Suprapubic skin (tissue), 3 donors: ENCODE measurements around the gene NHSL2.

Experiments
- CTCF ChIP-seq, 2 donors: fragments of 200-600 bp in 1 of 2; fragments of 450-650 bp in 1 of 2; sonication (generic) in 1 of 2; IDR thresholded peaks; one replicate each; pipeline ENCODE4 v1.5.1; 2016 to 2019; ENCODE audit warnings: antibody characterized with exemption in 2 of 2, mild to moderate bottlenecking in 1 of 2, moderate library complexity in 1 of 2
- POLR2A ChIP-seq, 2 donors: fragments of 450-650 bp; IDR thresholded peaks; one replicate each; pipeline ENCODE4 v1.6.1; 2017; ENCODE audit warnings: antibody characterized with exemption in 2 of 2, mild to moderate bottlenecking in 2 of 2, moderate library complexity in 2 of 2

GRCh38 chrX:72123471-72124185 lies 213.0 kb downstream of the NHSL2 start:
- no peak for TF ChIP-seq CTCF (IDR thresholded peaks at IDR 0.05)
- no peak for TF ChIP-seq POLR2A (IDR thresholded peaks at IDR 0.05)
